Endothelial cell of umbilical vein (primary cell): Measurements from ENCODE around the gene KY. TPM values are rescaled to one million over a fixed set of nuclear protein-coding genes. Genes with fewer than 3 reads are reported as not detected.

Experiments used
- BruUV-seq: library from RNA; stranded (reverse); fragments of 400-500 nt; replicated peaks from 2 replicates; lab custom pipeline; 2021; lab: Mats Ljungman, UMichigan
- CTCF ChIA-PET: fragments of 300-600, 350-600 bp; sonication (Branson Sonifier 250); formaldehyde crosslinking; loops from one replicate; lab custom pipeline; 2021; ENCODE audit warnings: antibody characterized with exemption, inconsistent platforms; lab: Charles Lee
- POLR2A ChIA-PET: fragments of 300-600, 350-600 bp; sonication (Branson Sonifier 250); formaldehyde crosslinking; loops from one replicate; lab custom pipeline; 2021; ENCODE audit warnings: antibody characterized with exemption, inconsistent platforms; lab: Charles Lee
- DNase-seq: peaks from one replicate; pipeline ENCODE4 v3.0.0-alpha.2; 2011; ENCODE audit warnings: low read depth, low spot score
- FAIRE-seq: peaks from 2 replicates; lab custom pipeline; 2011; peaks lifted over from hg19 to GRCh38; lab: Jason Lieb, UNC
- H2AFZ ChIP-seq: 2 replicates; pipeline ENCODE4 v1.6.0; 2012; ENCODE audit warnings: low read depth, low read length, control low read depth, inconsistent platforms
- H3K27ac ChIP-seq: 2 replicates; pipeline ENCODE4 v1.5.1; 2011; ENCODE audit warnings: low read depth, mild to moderate bottlenecking, control low read depth, low read length, moderate library complexity; ENCODE audit not compliant: insufficient read depth
- H3K27me3 ChIP-seq, 2 experiments: 2 replicates each; pipeline versions ENCODE4 v1.6.0 to v1.6.1; 2011; ENCODE audit warnings: low read length in 2 of 2, mixed read lengths in 1 of 2; ENCODE audit not compliant: control insufficient read depth in 2 of 2, insufficient read depth in 2 of 2
- H3K36me3 ChIP-seq, 2 experiments: 2 replicates in 1 of 2; 3 replicates in 1 of 2; pipeline ENCODE4 v1.5.1; 2011; ENCODE audit warnings: low read length in 2 of 2, mild to moderate bottlenecking in 1 of 2, moderate library complexity in 1 of 2; ENCODE audit not compliant: control insufficient read depth in 2 of 2, insufficient read depth in 2 of 2; ENCODE audit errors: extremely low read depth in 1 of 2
- H3K4me1 ChIP-seq: 3 replicates; pipeline ENCODE4 v1.5.1; 2011; ENCODE audit warnings: mild to moderate bottlenecking, low read length; ENCODE audit not compliant: control insufficient read depth, insufficient read depth; ENCODE audit errors: extremely low read depth
- H3K4me2 ChIP-seq: 2 replicates; pipeline ENCODE4 v1.6.1; 2011; ENCODE audit warnings: low read length, control low read depth, mixed read lengths; ENCODE audit not compliant: insufficient read depth
- H3K4me3 ChIP-seq, 3 experiments: fragments of 200-600 bp in 1 of 3; sonication (generic), shearing (Covaris generic) in 1 of 3; replicated peaks in 1 of 3; 2 replicates each; pipeline ENCODE4 v1.5.1; 2011 to 2016; ENCODE audit warnings: control low read depth in 3 of 3, low read length in 3 of 3, mild to moderate bottlenecking in 2 of 3, inconsistent platforms in 1 of 3, low read depth in 1 of 3, moderate library complexity in 1 of 3; ENCODE audit not compliant: insufficient read depth in 1 of 3
- H3K79me2 ChIP-seq: 2 replicates; pipeline ENCODE4 v1.6.0; 2012; ENCODE audit warnings: low read length, inconsistent platforms; ENCODE audit not compliant: control insufficient read depth, insufficient read depth
- H3K9ac ChIP-seq: replicated peaks from 2 replicates; pipeline ENCODE3; 2011; ENCODE audit warnings: low read length, control low read depth; ENCODE audit not compliant: insufficient read depth; ENCODE audit errors: extremely low read depth
- H3K9me1 ChIP-seq: replicated peaks from 3 replicates; pipeline ENCODE4 v1.6.0; 2011; ENCODE audit warnings: mild to moderate bottlenecking, low read length; ENCODE audit not compliant: control insufficient read depth, insufficient read depth; ENCODE audit errors: extremely low read depth
- H3K9me3 ChIP-seq: replicated peaks from 2 replicates; pipeline ENCODE4 v1.5.1; 2012; ENCODE audit warnings: low read length, inconsistent platforms; ENCODE audit not compliant: control insufficient read depth, insufficient read depth
- H4K20me1 ChIP-seq: replicated peaks from 2 replicates; pipeline ENCODE3; 2011; ENCODE audit warnings: mild to moderate bottlenecking, low read length; ENCODE audit not compliant: control insufficient read depth, insufficient read depth; ENCODE audit errors: extremely low read depth
- CTCF ChIP-seq, 2 donors: IDR thresholded peaks; 1 replicate in 1 of 2; 2 replicates in 1 of 2; pipeline ENCODE4 v1.5.1; 2011; ENCODE audit warnings: low read length in 2 of 2, mild to moderate bottlenecking in 2 of 2, moderate library complexity in 2 of 2, control low read depth in 1 of 2, inconsistent platforms in 1 of 2, low read depth in 1 of 2; ENCODE audit not compliant: insufficient read depth in 1 of 2; ENCODE audit errors: extremely low read depth in 1 of 2
- EZH2 ChIP-seq: IDR thresholded peaks from 2 replicates; pipeline ENCODE4 v1.6.1; 2012; ENCODE audit warnings: borderline replicate concordance, low read depth, mild to moderate bottlenecking, moderate library complexity, low read length, inconsistent platforms; ENCODE audit not compliant: severe bottlenecking
- FOS ChIP-seq: IDR thresholded peaks from 2 replicates; pipeline ENCODE4 v1.6.1; 2011; ENCODE audit warnings: mild to moderate bottlenecking, low read length, moderate library complexity, borderline replicate concordance; ENCODE audit not compliant: insufficient read depth
- GATA2 ChIP-seq: IDR thresholded peaks from 2 replicates; pipeline ENCODE4 v1.7.0; 2011; ENCODE audit warnings: low read depth, mild to moderate bottlenecking, moderate library complexity, mixed read lengths, low read length; ENCODE audit not compliant: insufficient read length, insufficient read depth
- JUN ChIP-seq: IDR thresholded peaks from 2 replicates; pipeline ENCODE4 v1.6.1; 2011; ENCODE audit warnings: borderline replicate concordance, low read depth; ENCODE audit not compliant: insufficient read length, insufficient read depth
- MAX ChIP-seq: IDR thresholded peaks from 2 replicates; pipeline ENCODE4 v1.6.1; 2011; ENCODE audit not compliant: insufficient read depth, insufficient read length
- MYC ChIP-seq: IDR thresholded peaks from one replicate; pipeline ENCODE4 v1.6.1; 2011; ENCODE audit warnings: mild to moderate bottlenecking, low read depth, low read length
- POLR2A ChIP-seq: IDR thresholded peaks from 2 replicates; pipeline ENCODE4 v1.6.1; 2012; ENCODE audit warnings: low read depth, mild to moderate bottlenecking, control low read depth, low read length
- POLR2AphosphoS5 ChIP-seq: IDR thresholded peaks from 2 replicates; pipeline ENCODE4 v1.6.1; 2012; ENCODE audit warnings: low read depth, mild to moderate bottlenecking, control low read depth, low read length, moderate library complexity; ENCODE audit not compliant: insufficient read depth
- dilution Hi-C: fragments of 300-500 bp; cut with MboI; formaldehyde crosslinking; loops from one replicate; pipeline ENCODE4 v1.15.0; 2019; ENCODE audit warnings: low sequenced_read_pairs; ENCODE audit not compliant: extremely low pct_ligation_motif_present
- intact Hi-C: fragments of 100-400 bp; cut with micrococcal nuclease; formaldehyde crosslinking; loops from one replicate; pipeline ENCODE4 v1.10.0; 2022
- polyA plus RNA-seq, 4 experiments: library from polyadenylated mRNA; depleted of rRNA in 3 of 4; stranded (reverse) in 3 of 4; unstranded in 1 of 4; fragments of >200 nt; gene quantifications; 2 replicates each; pipeline versions ENCODE4 v1.2.1 to v1.2.3, GENCODE V29; 2011 to 2012; ENCODE audit warnings: missing spikeins in 1 of 4
- total RNA-seq: library from RNA; stranded (reverse); gene quantifications from 2 replicates; pipeline ENCODE4 v1.2.3, GENCODE V29; 2021

KY gene
- total and polyA plus RNA-seq, 2 donors (not counting 3 experiments of a cell fraction or from before 2014, with no cell fraction given): not detected

GRCh38 chr3:134603480-134603879, 47.3 kb downstream of the KY start:
- H3K4me1 ChIP-seq: no peaks in the 10 kb centered on the region
- H3K27me3 ChIP-seq: peaks cover 2 to 4% of the 10 kb centered on the region in 2 experiments
- TF ChIP-seq EZH2 (no peak), CTCF (IDR thresholded peaks at IDR 0.05; ENCODE audit: extremely low read depth in 1 of 2, insufficient read depth in 1 of 2, low read depth in 1 of 2, low read length in 2 of 2) (no peak), JUN (no peak), POLR2A (no peak), POLR2AphosphoS5 (no peak), GATA2 (no peak), FOS (no peak), MAX (no peak), MYC (no peak)
- H3K9ac ChIP-seq: no peak overlapping the region
- BruUV-seq: no TSS peak
- no peak overlapping the region for H3K4me2 ChIP-seq
- H3K27ac ChIP-seq: no peak overlapping the region
- intact Hi-C loops: no loop called here
- H3K36me3 ChIP-seq: no peaks in the 10 kb centered on the region
- H2AFZ ChIP-seq: no peak overlapping the region
- CTCF ChIA-PET: interaction anchor here (2.1 to 6.3 kb wide), 5 partner anchors 11 to 1439 kb away, joined by 8 to 102 read pairs (median 37); partner anchors contain the start of gene EPHB1
- POLR2A ChIA-PET: no interaction called here
- no peaks in the 10 kb centered on the region for H3K9me3 ChIP-seq
- DNase-seq (no peak), FAIRE-seq (no peak)
- dilution Hi-C loops: no loop called here
- H3K9me1 ChIP-seq: no peaks in the 10 kb centered on the region
- H4K20me1 ChIP-seq: no peaks in the 10 kb centered on the region
- no peaks in the 10 kb centered on the region for H3K79me2 ChIP-seq
- no peak overlapping the region for H3K4me3 ChIP-seq
